Loucy (cell line): ENCODE data around the gene ZBTB42.

Source experiments
- H2AFZ ChIP-seq: fragments of 200-600 bp; sonication (generic); 2 replicates; pipeline ENCODE4 v1.6.0; 2016; ENCODE audit warnings: antibody characterized with exemption, mild to moderate bottlenecking, low read length, moderate library complexity
- H3F3A ChIP-seq: fragments of 200-600 bp; 2 replicates; pipeline ENCODE4 v1.6.0; 2016; ENCODE audit warnings: antibody characterized with exemption, low read depth, mild to moderate bottlenecking
- H3K27me3 ChIP-seq: fragments of 200-600 bp; sonication (generic); 2 replicates; pipeline ENCODE4 v1.6.1; 2014; ENCODE audit warnings: low read length, mild to moderate bottlenecking; ENCODE audit not compliant: insufficient read depth, poor library complexity, severe bottlenecking
- H3K36me3 ChIP-seq: fragments of 200-600 bp; sonication (generic); 2 replicates; pipeline ENCODE4 v1.6.1; 2016; ENCODE audit warnings: low read length; ENCODE audit not compliant: insufficient read depth
- H3K4me1 ChIP-seq: fragments of 200-600 bp; sonication (generic); 2 replicates; pipeline ENCODE4 v1.5.1; 2014; ENCODE audit warnings: low read length, mild to moderate bottlenecking; ENCODE audit not compliant: insufficient read depth, poor library complexity, severe bottlenecking
- H3K4me2 ChIP-seq: fragments of 200-600 bp; sonication (generic); 2 replicates; pipeline ENCODE4 v1.6.0; 2014; ENCODE audit warnings: antibody characterized with exemption, low read length, low read depth, mild to moderate bottlenecking; ENCODE audit not compliant: poor library complexity, severe bottlenecking
- H3K4me3 ChIP-seq: fragments of 200-600 bp; sonication (generic); 2 replicates; pipeline ENCODE4 v1.5.1; 2014; ENCODE audit warnings: low read length, mild to moderate bottlenecking, mixed read lengths; ENCODE audit not compliant: poor library complexity, severe bottlenecking
- H3K79me2 ChIP-seq: fragments of 200-600 bp; sonication (generic); 2 replicates; pipeline ENCODE4 v1.6.1; 2014; ENCODE audit warnings: low read length; ENCODE audit not compliant: insufficient read depth
- H3K9ac ChIP-seq: fragments of 200-600 bp; sonication (generic); 2 replicates; pipeline ENCODE4 v1.6.0; 2014; ENCODE audit warnings: mild to moderate bottlenecking, low read depth, low read length, moderate library complexity; ENCODE audit not compliant: poor library complexity, severe bottlenecking
- H3K9me2 ChIP-seq: fragments of 200-600 bp; sonication (generic); replicated peaks from 2 replicates; pipeline ENCODE4 v1.6.1; 2016; ENCODE audit warnings: low read depth, low read length, mixed read lengths
- H3K9me3 ChIP-seq: fragments of 200-600 bp; sonication (generic); 2 replicates; pipeline ENCODE4 v1.6.1; 2014; ENCODE audit warnings: mild to moderate bottlenecking, antibody characterized with exemption, low read length, low read depth; ENCODE audit not compliant: insufficient read depth
- H4K20me1 ChIP-seq: fragments of 200-600 bp; sonication (generic); 2 replicates; pipeline ENCODE4 v1.6.0; 2014; ENCODE audit warnings: antibody characterized with exemption, low read length, mild to moderate bottlenecking; ENCODE audit not compliant: insufficient read depth, poor library complexity, severe bottlenecking
- EZH2phosphoT487 ChIP-seq: fragments of 200-600 bp; IDR thresholded peaks from 2 replicates; pipeline ENCODE4 v1.6.1; 2018; ENCODE audit warnings: antibody characterized with exemption, mild to moderate bottlenecking, moderate library complexity, borderline replicate concordance
- TF ChIP-seq, protein P1 (sequence below): fragments of 200-600 bp; sonication (generic); conservative IDR thresholded peaks from 2 replicates; pipeline ENCODE4 v1.5.1; 2014; ENCODE audit warnings: mild to moderate bottlenecking, antibody characterized with exemption, low read length

The ZBTB42 gene

DNA sequence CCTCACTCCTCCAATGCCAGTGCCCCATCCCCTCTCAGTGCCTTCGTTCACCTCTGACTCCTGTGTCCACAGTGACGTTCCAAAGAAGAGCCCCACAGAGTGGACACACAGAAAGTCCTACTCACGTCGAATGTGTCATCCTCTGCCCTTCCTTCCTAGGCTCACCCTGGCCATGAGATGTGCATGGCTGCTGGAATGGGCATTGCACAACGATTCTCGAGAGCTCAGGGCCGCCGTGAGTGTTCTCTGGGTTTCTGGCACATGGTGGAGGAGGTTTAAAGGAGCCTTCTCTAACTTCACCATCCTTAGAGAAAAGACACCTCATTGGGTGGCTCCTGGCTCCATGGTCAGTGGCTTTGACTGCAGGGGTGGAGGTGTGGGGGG, 51.4 kb downstream of the ZBTB42 start:
- Histone ChIP-seq H3K27me3 (no peaks in the 10 kb centered on the region), H3K9me3 (no peaks in the 10 kb centered on the region), H4K20me1 (no peaks in the 10 kb centered on the region), H3K4me2 (no peak overlapping the region), H2AFZ (no peak overlapping the region), H3K4me1 (no peaks in the 10 kb centered on the region), H3K9ac (no peak overlapping the region), H3F3A (no peaks in the 10 kb centered on the region), H3K9me2 (no peaks in the 10 kb centered on the region), H3K4me3 (no peak overlapping the region), H3K36me3 (no peaks in the 10 kb centered on the region), H3K79me2 (no peaks in the 10 kb centered on the region)
- no peak for TF ChIP-seq EZH2phosphoT487
- TF ChIP-seq, protein P1, sequence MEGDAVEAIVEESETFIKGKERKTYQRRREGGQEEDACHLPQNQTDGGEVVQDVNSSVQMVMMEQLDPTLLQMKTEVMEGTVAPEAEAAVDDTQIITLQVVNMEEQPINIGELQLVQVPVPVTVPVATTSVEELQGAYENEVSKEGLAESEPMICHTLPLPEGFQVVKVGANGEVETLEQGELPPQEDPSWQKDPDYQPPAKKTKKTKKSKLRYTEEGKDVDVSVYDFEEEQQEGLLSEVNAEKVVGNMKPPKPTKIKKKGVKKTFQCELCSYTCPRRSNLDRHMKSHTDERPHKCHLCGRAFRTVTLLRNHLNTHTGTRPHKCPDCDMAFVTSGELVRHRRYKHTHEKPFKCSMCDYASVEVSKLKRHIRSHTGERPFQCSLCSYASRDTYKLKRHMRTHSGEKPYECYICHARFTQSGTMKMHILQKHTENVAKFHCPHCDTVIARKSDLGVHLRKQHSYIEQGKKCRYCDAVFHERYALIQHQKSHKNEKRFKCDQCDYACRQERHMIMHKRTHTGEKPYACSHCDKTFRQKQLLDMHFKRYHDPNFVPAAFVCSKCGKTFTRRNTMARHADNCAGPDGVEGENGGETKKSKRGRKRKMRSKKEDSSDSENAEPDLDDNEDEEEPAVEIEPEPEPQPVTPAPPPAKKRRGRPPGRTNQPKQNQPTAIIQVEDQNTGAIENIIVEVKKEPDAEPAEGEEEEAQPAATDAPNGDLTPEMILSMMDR, result no peak
